COLO668 (cell line): ENCODE data around the gene DNAI4.

Experiments
- DNase-seq: peaks from one replicate; lab custom pipeline; 2025; ENCODE audit not compliant: unreplicated experiment; lab: John Stamatoyannopoulos, UW

The DNAI4 gene

DNA sequence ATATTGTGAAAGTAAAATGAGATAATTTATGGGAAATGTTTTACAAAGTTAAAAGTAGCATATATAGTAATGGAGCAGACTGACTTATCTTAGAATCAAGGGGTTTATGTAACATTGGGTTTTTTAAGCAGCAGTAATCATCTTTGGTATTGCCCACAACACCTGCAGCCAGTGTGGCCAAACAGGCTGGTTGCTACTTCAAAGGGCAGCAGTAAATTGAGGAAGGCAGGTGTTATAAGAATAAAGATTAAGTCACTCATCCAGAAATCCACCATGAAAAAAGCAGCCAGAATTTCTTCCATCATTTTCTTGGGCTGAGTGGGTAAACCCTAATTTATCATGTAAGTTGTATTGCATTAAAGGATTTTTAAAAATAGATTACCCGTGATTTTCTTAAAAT lies 155.7 kb downstream of the DNAI4 start:
- no peak for DNase-seq

DNA sequence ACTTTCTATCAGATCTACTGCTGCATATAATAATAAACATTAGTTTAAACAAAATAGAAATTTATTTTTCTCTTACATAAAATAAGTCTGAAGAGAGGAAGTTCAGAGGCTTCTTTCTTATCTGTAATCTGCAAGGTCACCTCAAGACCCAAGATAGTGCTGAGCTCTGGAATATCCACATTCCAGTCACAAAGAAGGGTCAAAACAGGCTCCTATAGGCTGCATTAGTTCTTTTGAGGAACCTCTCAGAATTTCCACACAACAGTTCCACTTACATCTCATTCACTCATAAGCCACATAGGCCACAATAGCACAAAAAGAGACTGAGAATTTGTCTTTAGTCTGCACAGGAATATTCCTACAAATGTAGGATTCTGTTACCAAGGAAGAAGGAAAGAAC lies 157.0 kb downstream of the DNAI4 start:
- no peak for DNase-seq

- DNase-seq: peak; percentile 70
Observed at GRCh38 chr1:66764994-66765578, 159.6 kb downstream of the DNAI4 start.
